Endothelial cell of umbilical vein (primary cell): ENCODE results near the gene UROC1.

Source experiments
- EZH2 ChIP-seq: IDR thresholded peaks from 2 replicates; pipeline ENCODE4 v1.6.1; 2012; ENCODE audit warnings: borderline replicate concordance, low read depth, mild to moderate bottlenecking, moderate library complexity, low read length, inconsistent platforms; ENCODE audit not compliant: severe bottlenecking
- FOS ChIP-seq: IDR thresholded peaks from 2 replicates; pipeline ENCODE4 v1.6.1; 2011; ENCODE audit warnings: mild to moderate bottlenecking, low read length, moderate library complexity, borderline replicate concordance; ENCODE audit not compliant: insufficient read depth
- POLR2AphosphoS5 ChIP-seq: IDR thresholded peaks from 2 replicates; pipeline ENCODE4 v1.6.1; 2012; ENCODE audit warnings: low read depth, mild to moderate bottlenecking, control low read depth, low read length, moderate library complexity; ENCODE audit not compliant: insufficient read depth
- TF ChIP-seq, protein P1 (sequence below), 2 donors: IDR thresholded peaks; 1 replicate in 1 of 2; 2 replicates in 1 of 2; pipeline ENCODE4 v1.5.1; 2011; ENCODE audit warnings: low read length in 2 of 2, mild to moderate bottlenecking in 2 of 2, moderate library complexity in 2 of 2, control low read depth in 1 of 2, inconsistent platforms in 1 of 2, low read depth in 1 of 2; ENCODE audit not compliant: insufficient read depth in 1 of 2; ENCODE audit errors: extremely low read depth in 1 of 2

DNA sequence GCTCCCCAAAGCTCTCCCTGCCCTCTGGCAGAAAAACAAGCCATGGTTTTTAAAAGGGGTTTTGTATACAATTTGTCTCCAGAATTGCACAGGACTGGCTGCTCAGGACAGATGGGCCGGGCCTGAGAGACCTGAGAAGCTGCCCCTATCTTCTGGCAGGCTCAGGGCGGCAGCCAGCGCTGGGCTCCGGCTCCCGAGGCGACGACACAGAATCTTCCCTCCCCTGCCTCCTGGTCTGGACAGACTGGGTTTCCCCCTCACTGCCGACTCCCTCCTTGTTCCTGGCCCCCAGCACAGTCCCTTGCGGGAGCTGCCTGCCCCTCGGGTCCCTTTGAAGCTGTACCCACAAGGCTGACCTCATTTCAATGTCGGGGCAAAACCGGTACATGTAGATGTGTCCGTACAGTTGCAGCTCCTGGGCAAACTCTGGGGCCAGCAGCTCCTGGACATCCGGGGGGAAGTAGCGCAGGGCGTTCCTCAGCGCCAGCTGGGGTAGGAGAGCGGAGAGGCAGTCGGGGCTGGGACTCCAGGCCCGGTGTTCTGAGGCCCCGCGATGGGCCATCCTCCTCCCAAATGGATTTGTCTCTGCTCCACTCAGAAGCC is 7.2 kb downstream of the UROC1 start:
- no peak for TF ChIP-seq POLR2AphosphoS5
- TF ChIP-seq, protein P1, sequence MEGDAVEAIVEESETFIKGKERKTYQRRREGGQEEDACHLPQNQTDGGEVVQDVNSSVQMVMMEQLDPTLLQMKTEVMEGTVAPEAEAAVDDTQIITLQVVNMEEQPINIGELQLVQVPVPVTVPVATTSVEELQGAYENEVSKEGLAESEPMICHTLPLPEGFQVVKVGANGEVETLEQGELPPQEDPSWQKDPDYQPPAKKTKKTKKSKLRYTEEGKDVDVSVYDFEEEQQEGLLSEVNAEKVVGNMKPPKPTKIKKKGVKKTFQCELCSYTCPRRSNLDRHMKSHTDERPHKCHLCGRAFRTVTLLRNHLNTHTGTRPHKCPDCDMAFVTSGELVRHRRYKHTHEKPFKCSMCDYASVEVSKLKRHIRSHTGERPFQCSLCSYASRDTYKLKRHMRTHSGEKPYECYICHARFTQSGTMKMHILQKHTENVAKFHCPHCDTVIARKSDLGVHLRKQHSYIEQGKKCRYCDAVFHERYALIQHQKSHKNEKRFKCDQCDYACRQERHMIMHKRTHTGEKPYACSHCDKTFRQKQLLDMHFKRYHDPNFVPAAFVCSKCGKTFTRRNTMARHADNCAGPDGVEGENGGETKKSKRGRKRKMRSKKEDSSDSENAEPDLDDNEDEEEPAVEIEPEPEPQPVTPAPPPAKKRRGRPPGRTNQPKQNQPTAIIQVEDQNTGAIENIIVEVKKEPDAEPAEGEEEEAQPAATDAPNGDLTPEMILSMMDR (IDR thresholded peaks at IDR 0.05; ENCODE audit: extremely low read depth in 1 of 2, insufficient read depth in 1 of 2, low read depth in 1 of 2, low read length in 2 of 2) = no peak
- no peak for TF ChIP-seq FOS
- no peak for TF ChIP-seq EZH2
